ENCODE data around the gene ALPI.

The ALPI gene

GRCh38 chr2:232492963-232493700, 37.2 kb downstream of the ALPI start:
- no peak overlapping the region for H3K9ac ChIP-seq (ENCODE audit: low read length)

GRCh38 chr2:232493701-232494474, 37.9 kb downstream of the ALPI start:
- Histone ChIP-seq H3K4me1 (ENCODE audit: insufficient read depth, low read length) (no peaks in the 10 kb centered on the region), H3K27me3 (ENCODE audit: control insufficient read depth in 1 of 2, insufficient read depth in 2 of 2, low read length in 2 of 2) (peaks cover 0 to 9% of the 10 kb centered on the region in 2 donors), H3K36me3 (ENCODE audit: insufficient read depth, low read length) (no peaks in the 10 kb centered on the region), H3K27ac (ENCODE audit: low read depth, low read length) (no peak overlapping the region), H3K9me3 (ENCODE audit: low read length) (no peaks in the 10 kb centered on the region), H3K4me3 (ENCODE audit: low read depth in 1 of 2, low read length in 2 of 2) (no peak overlapping the region), H3K9ac (ENCODE audit: low read length) (no peak overlapping the region)

More at GRCh38 chr2:232492963-232493700, 37.2 kb downstream of the ALPI start:
- Histone ChIP-seq H3K27me3 (ENCODE audit: control insufficient read depth in 1 of 2, insufficient read depth in 2 of 2, low read length in 2 of 2) (peaks cover 0 to 17% of the 10 kb centered on the region in 2 donors), H3K4me3 (ENCODE audit: low read depth in 1 of 2, low read length in 2 of 2) (no peak overlapping the region), H3K36me3 (ENCODE audit: insufficient read depth, low read length) (no peaks in the 10 kb centered on the region), H3K9me3 (ENCODE audit: low read length) (no peaks in the 10 kb centered on the region), H3K4me1 (ENCODE audit: insufficient read depth, low read length) (no peaks in the 10 kb centered on the region), H3K27ac (ENCODE audit: low read depth, low read length) (no peak overlapping the region)

GRCh38 chr2:232494542-232494941, 38.6 kb downstream of the ALPI start:
- H3K9ac ChIP-seq (ENCODE audit: low read length): no peak overlapping the region
- H3K4me3 ChIP-seq (ENCODE audit: low read depth in 1 of 2, low read length in 2 of 2): no peak overlapping the region
- no peaks in the 10 kb centered on the region for H3K36me3 ChIP-seq (ENCODE audit: insufficient read depth, low read length)
- no peak overlapping the region for H3K27ac ChIP-seq (ENCODE audit: low read depth, low read length)
- no peaks in the 10 kb centered on the region for H3K4me1 ChIP-seq (ENCODE audit: insufficient read depth, low read length)
- H3K9me3 ChIP-seq (ENCODE audit: low read length): no peaks in the 10 kb centered on the region
- peaks cover 0 to 8% of the 10 kb centered on the region in 2 donors for H3K27me3 ChIP-seq (ENCODE audit: control insufficient read depth in 1 of 2, insufficient read depth in 2 of 2, low read length in 2 of 2)

GRCh38 chr2:232495292-232495691, 39.3 kb downstream of the ALPI start:
- no peak overlapping the region for H3K9ac ChIP-seq (ENCODE audit: low read length)
- no peak overlapping the region for H3K4me3 ChIP-seq (ENCODE audit: low read depth in 1 of 2, low read length in 2 of 2)
- H3K36me3 ChIP-seq (ENCODE audit: insufficient read depth, low read length): no peaks in the 10 kb centered on the region
- no peaks in the 10 kb centered on the region for H3K9me3 ChIP-seq (ENCODE audit: low read length)
- H3K27ac ChIP-seq (ENCODE audit: low read depth, low read length): no peak overlapping the region
- no peaks in the 10 kb centered on the region for H3K4me1 ChIP-seq (ENCODE audit: insufficient read depth, low read length)
- peaks cover 0 to 3% of the 10 kb centered on the region in 2 donors for H3K27me3 ChIP-seq (ENCODE audit: control insufficient read depth in 1 of 2, insufficient read depth in 2 of 2, low read length in 2 of 2)

GRCh38 chr2:232496501-232497270, 40.7 kb downstream of the ALPI start:
- Histone ChIP-seq H3K9me3 (ENCODE audit: low read length) (no peaks in the 10 kb centered on the region), H3K36me3 (ENCODE audit: insufficient read depth, low read length) (no peaks in the 10 kb centered on the region), H3K4me1 (ENCODE audit: insufficient read depth, low read length) (no peaks in the 10 kb centered on the region), H3K9ac (ENCODE audit: low read length) (no peak overlapping the region), H3K4me3 (ENCODE audit: low read depth in 1 of 2, low read length in 2 of 2) (no peak overlapping the region), H3K27ac (ENCODE audit: low read depth, low read length) (no peak overlapping the region), H3K27me3 (ENCODE audit: control insufficient read depth in 1 of 2, insufficient read depth in 2 of 2, low read length in 2 of 2) (no peaks in the 10 kb centered on the region)

GRCh38 chr2:232497348-232497747, 41.4 kb downstream of the ALPI start:
- no peak overlapping the region for H3K4me3 ChIP-seq (ENCODE audit: low read depth in 1 of 2, low read length in 2 of 2)
- no peak overlapping the region for H3K9ac ChIP-seq (ENCODE audit: low read length)
- H3K36me3 ChIP-seq (ENCODE audit: insufficient read depth, low read length): no peaks in the 10 kb centered on the region
- no peaks in the 10 kb centered on the region for H3K9me3 ChIP-seq (ENCODE audit: low read length)
- no peaks in the 10 kb centered on the region for H3K27me3 ChIP-seq (ENCODE audit: control insufficient read depth in 1 of 2, insufficient read depth in 2 of 2, low read length in 2 of 2)
- no peak overlapping the region for H3K27ac ChIP-seq (ENCODE audit: low read depth, low read length)
- no peaks in the 10 kb centered on the region for H3K4me1 ChIP-seq (ENCODE audit: insufficient read depth, low read length)

GRCh38 chr2:232498452-232498851, 42.5 kb downstream of the ALPI start:
- H3K27me3 ChIP-seq (ENCODE audit: control insufficient read depth in 1 of 2, insufficient read depth in 2 of 2, low read length in 2 of 2): peaks cover 0 to 4% of the 10 kb centered on the region in 2 donors

GRCh38 chr2:232501331-232501771, 45.4 kb downstream of the ALPI start:
- no peak overlapping the region for H3K27ac ChIP-seq (ENCODE audit: low read depth, low read length)
- H3K4me3 ChIP-seq (ENCODE audit: low read depth in 1 of 2, low read length in 2 of 2): no peak overlapping the region
- no peak overlapping the region for H3K9ac ChIP-seq (ENCODE audit: low read length)
- no peaks in the 10 kb centered on the region for H3K36me3 ChIP-seq (ENCODE audit: insufficient read depth, low read length)
- peaks cover 4% of the 10 kb centered on the region for H3K4me1 ChIP-seq (ENCODE audit: insufficient read depth, low read length)
- no peaks in the 10 kb centered on the region for H3K9me3 ChIP-seq (ENCODE audit: low read length)
- H3K27me3 ChIP-seq (ENCODE audit: control insufficient read depth in 1 of 2, insufficient read depth in 2 of 2, low read length in 2 of 2): peaks cover 0 to 15% of the 10 kb centered on the region in 2 donors

More at GRCh38 chr2:232498452-232498851, 42.5 kb downstream of the ALPI start:
- H3K4me1 ChIP-seq (ENCODE audit: insufficient read depth, low read length): no peaks in the 10 kb centered on the region
- no peak overlapping the region for H3K27ac ChIP-seq (ENCODE audit: low read depth, low read length)
- no peak overlapping the region for H3K4me3 ChIP-seq (ENCODE audit: low read depth in 1 of 2, low read length in 2 of 2)
- H3K36me3 ChIP-seq (ENCODE audit: insufficient read depth, low read length): no peaks in the 10 kb centered on the region
- no peak overlapping the region for H3K9ac ChIP-seq (ENCODE audit: low read length)
- no peaks in the 10 kb centered on the region for H3K9me3 ChIP-seq (ENCODE audit: low read length)

- no peak overlapping the region for H3K27ac ChIP-seq (ENCODE audit: low read depth, low read length)
- no peak overlapping the region for H3K9ac ChIP-seq (ENCODE audit: low read length)
- H3K36me3 ChIP-seq (ENCODE audit: insufficient read depth, low read length): no peaks in the 10 kb centered on the region
- H3K4me3 ChIP-seq (ENCODE audit: low read depth in 1 of 2, low read length in 2 of 2): no peak overlapping the region
- peaks cover 0 to 15% of the 10 kb centered on the region in 2 donors for H3K27me3 ChIP-seq (ENCODE audit: control insufficient read depth in 1 of 2, insufficient read depth in 2 of 2, low read length in 2 of 2)
- no peaks in the 10 kb centered on the region for H3K9me3 ChIP-seq (ENCODE audit: low read length)
- H3K4me1 ChIP-seq (ENCODE audit: insufficient read depth, low read length): peaks cover 4% of the 10 kb centered on the region
Observed at GRCh38 chr2:232501794-232502390, 45.9 kb downstream of the ALPI start.

- H3K9me3 ChIP-seq (ENCODE audit: low read length): no peaks in the 10 kb centered on the region
- H3K4me1 ChIP-seq (ENCODE audit: insufficient read depth, low read length): peaks cover 4% of the 10 kb centered on the region
- no peak overlapping the region for H3K9ac ChIP-seq (ENCODE audit: low read length)
- no peak overlapping the region for H3K4me3 ChIP-seq (ENCODE audit: low read depth in 1 of 2, low read length in 2 of 2)
- no peak overlapping the region for H3K27ac ChIP-seq (ENCODE audit: low read depth, low read length)
- peaks cover 0 to 15% of the 10 kb centered on the region in 2 donors for H3K27me3 ChIP-seq (ENCODE audit: control insufficient read depth in 1 of 2, insufficient read depth in 2 of 2, low read length in 2 of 2)
- H3K36me3 ChIP-seq (ENCODE audit: insufficient read depth, low read length): no peaks in the 10 kb centered on the region
Observed at GRCh38 chr2:232502511-232502910, 46.6 kb downstream of the ALPI start.

Data from muscle layer of colon (tissue), 2 donors.